ENCODE data around the gene CENPO.

GRCh38 chr2:24843330-24843860 lies 50.2 kb downstream of the CENPO start:
- no peak for TF ChIP-seq CTCF (conservative IDR thresholded peaks at IDR 0.05; ENCODE audit: low read length)
- no peak for TF ChIP-seq EZH2phosphoT487 (IDR thresholded peaks at IDR 0.05; ENCODE audit: borderline replicate concordance, low read depth, low read length)
